PC-9 (cell line): ENCODE measurements around the gene SBF1. TPM values are rescaled to one million over a fixed set of nuclear protein-coding genes. Genes with fewer than 3 reads are reported as not detected.
A peak's percentile ranks its signal among the peaks of the same experiment; 100 is the strongest.

Experiments used
- BruUV-seq: library from RNA; stranded (reverse); fragments of 400-500 nt; replicated peaks from 2 replicates; lab custom pipeline; 2021; lab: Mats Ljungman, UMichigan
- CTCF ChIA-PET: fragments of 300-600 bp; sonication (Branson Sonifier 250); formaldehyde crosslinking; loops from one replicate; lab custom pipeline; 2022; ENCODE audit warnings: antibody characterized with exemption; lab: Charles Lee
- POLR2A ChIA-PET: fragments of 300-600 bp; sonication (Branson Sonifier 250); formaldehyde crosslinking; loops from one replicate; lab custom pipeline; 2022; ENCODE audit warnings: antibody characterized with exemption; ENCODE audit not compliant: unreplicated experiment; lab: Charles Lee
- DNase-seq, 2 experiments: peaks; one replicate each; pipeline versions ENCODE4 v3.0.0 to v3.0.0-alpha.2; 2015 to 2022; ENCODE audit warnings: mixed read lengths in 1 of 2
- H2AFZ ChIP-seq: fragments of 200-600 bp; sonication (generic); 2 replicates; pipeline ENCODE4 v1.8.1; 2017; ENCODE audit warnings: antibody characterized with exemption
- H3F3A ChIP-seq: fragments of 200-600 bp; sonication (generic); 2 replicates; pipeline ENCODE4 v1.8.1; 2017; ENCODE audit warnings: antibody characterized with exemption, mild to moderate bottlenecking, low read depth; ENCODE audit not compliant: insufficient read depth
- H3K27ac ChIP-seq: fragments of 200-600 bp; sonication (generic); 2 replicates; pipeline ENCODE4 v1.6.1; 2016; ENCODE audit warnings: mixed run types
- H3K27me3 ChIP-seq: fragments of 200-600 bp; sonication (generic); 2 replicates; pipeline ENCODE4 v1.6.1; 2016; ENCODE audit warnings: low read depth, mixed run types; ENCODE audit not compliant: insufficient read depth
- H3K36me3 ChIP-seq: fragments of 200-600 bp; sonication (generic); 2 replicates; pipeline ENCODE4 v1.6.1; 2016; ENCODE audit warnings: low read depth, mixed run types
- H3K4me1 ChIP-seq: fragments of 200-600 bp; sonication (generic); replicated peaks from 2 replicates; pipeline ENCODE4 v1.6.1; 2016; ENCODE audit warnings: mixed run types; ENCODE audit not compliant: insufficient read depth
- H3K4me2 ChIP-seq: fragments of 200-600 bp; sonication (generic); 2 replicates; pipeline ENCODE4 v1.6.1; 2017; ENCODE audit warnings: mixed run types
- H3K4me3 ChIP-seq: fragments of 200-600 bp; sonication (generic); 2 replicates; pipeline ENCODE4 v1.6.1; 2016; ENCODE audit warnings: mixed run types
- H3K79me2 ChIP-seq: fragments of 200-600 bp; sonication (generic); 2 replicates; pipeline ENCODE4 v1.6.1; 2017; ENCODE audit warnings: low read depth, mixed run types
- H3K9me2 ChIP-seq: fragments of 200-600 bp; sonication (generic); 2 replicates; pipeline ENCODE4 v1.8.1; 2017; ENCODE audit warnings: mild to moderate bottlenecking; ENCODE audit not compliant: insufficient read depth
- H3K9me3 ChIP-seq: fragments of 200-600 bp; sonication (generic); 2 replicates; pipeline ENCODE4 v1.8.1; 2016; ENCODE audit warnings: low read depth; ENCODE audit not compliant: insufficient read depth
- H4K20me1 ChIP-seq: fragments of 200-600 bp; sonication (generic); 2 replicates; pipeline ENCODE4 v1.8.1; 2017; ENCODE audit not compliant: insufficient read depth
- CTCF ChIP-seq: fragments of 200-600 bp; sonication (generic); conservative IDR thresholded peaks from 2 replicates; pipeline ENCODE4 v1.6.1; 2017; ENCODE audit warnings: mixed run types, antibody characterized with exemption, mild to moderate bottlenecking, moderate library complexity
- EZH2 ChIP-seq: fragments of 200-600 bp; sonication (generic); IDR thresholded peaks from 2 replicates; pipeline ENCODE4 v1.8.0; 2017; ENCODE audit warnings: antibody characterized with exemption, low read depth
- intact Hi-C: fragments of 100-400 bp; cut with micrococcal nuclease; formaldehyde crosslinking; loops from one replicate; pipeline ENCODE4 v1.10.0; 2022; ENCODE audit not compliant: unreplicated experiment
- total RNA-seq: library from RNA; stranded (reverse); gene quantifications from 2 replicates; pipeline ENCODE4 v1.2.3, GENCODE V29; 2021

SBF1 gene
- total RNA-seq, 1 experiment from 2014 or later = 85.2 TPM

- H3K36me3 ChIP-seq = peaks cover 7% of the 10 kb centered on the region
- H4K20me1 ChIP-seq = peaks cover 9% of the 10 kb centered on the region
- peaks cover 13% of the 10 kb centered on the region; the same call in 1 of the 2 replicates for H3K4me1 ChIP-seq
- H3K27ac ChIP-seq = no peak overlapping the region
- no peak for TF ChIP-seq CTCF
- no peak for TF ChIP-seq EZH2
- peaks cover 17% of the 10 kb centered on the region for H3F3A ChIP-seq
- H3K4me3 ChIP-seq = no peak overlapping the region
- H3K4me2 ChIP-seq = peak overlapping the region; percentile 29; the same call in 1 of the 2 replicates
- no peak for DNase-seq
- H3K9me2 ChIP-seq = no peaks in the 10 kb centered on the region
- no peaks in the 10 kb centered on the region for H3K79me2 ChIP-seq
- ChIA-PET POLR2A (no interaction called here), CTCF (no interaction called here)
- no peak overlapping the region for H2AFZ ChIP-seq
- no TSS peak for BruUV-seq
- no peaks in the 10 kb centered on the region for H3K9me3 ChIP-seq
- intact Hi-C loops = no loop called here
- H3K27me3 ChIP-seq = no peaks in the 10 kb centered on the region
Observed at GRCh38 chr22:50487290-50488005, 12.6 kb upstream of the SBF1 start.

GRCh38 chr22:50486561-50487289, 11.9 kb upstream of the SBF1 start, which contains the start of gene MIOX:
Gene MIOX, plus strand, starts transcription at chr22:50486859. Its CDS starts 39 bp downstream, at chr22:50486898.
- H3K4me3 ChIP-seq = no peak within 1 kb of the TSS
- ChIA-PET POLR2A (no interaction called here), CTCF (no interaction called here)

More at GRCh38 chr22:50486561-50487289, 11.9 kb upstream of the SBF1 start, which contains the start of gene MIOX:
- intact Hi-C loops = no loop called here
- Histone ChIP-seq H3K4me2 (peak within 1 kb of the TSS; percentile 29), H4K20me1 (peaks cover 9% of the 10 kb centered on the region), H3F3A (peaks cover 17% of the 10 kb centered on the region), H3K27me3 (no peaks in the 10 kb centered on the region), H3K9me3 (no peaks in the 10 kb centered on the region), H2AFZ (no peak within 1 kb of the TSS), H3K27ac (no peak within 1 kb of the TSS), H3K9me2 (no peaks in the 10 kb centered on the region), H3K79me2 (no peaks in the 10 kb centered on the region), H3K4me1 (peaks cover 17% of the 10 kb centered on the region; the same call in 1 of the 2 replicates), H3K36me3 (peaks cover 7% of the 10 kb centered on the region)
- TF ChIP-seq EZH2 (no peak), CTCF (no peak)
- DNase-seq = peak in 1 of 2 experiments; percentile 53
- no TSS peak for BruUV-seq
